Testis (tissue), 2 donors: ENCODE results near the gene HOMER2.

Source experiments
- POLR2A ChIP-seq: fragments of 450-650 bp; IDR thresholded peaks from one replicate; pipeline ENCODE4 v1.6.1; 2017; ENCODE audit warnings: antibody characterized with exemption, mild to moderate bottlenecking, moderate library complexity
- TF ChIP-seq, protein P1 (sequence below), 3 experiments: fragments of 450-650 bp in 2 of 3; fragments of 200-600 bp in 1 of 3; sonication (generic) in 1 of 3; IDR thresholded peaks; one replicate each; pipeline ENCODE4 v1.5.1; 2016 to 2019; ENCODE audit warnings: antibody characterized with exemption in 3 of 3, mild to moderate bottlenecking in 2 of 3, moderate library complexity in 1 of 3

DNA sequence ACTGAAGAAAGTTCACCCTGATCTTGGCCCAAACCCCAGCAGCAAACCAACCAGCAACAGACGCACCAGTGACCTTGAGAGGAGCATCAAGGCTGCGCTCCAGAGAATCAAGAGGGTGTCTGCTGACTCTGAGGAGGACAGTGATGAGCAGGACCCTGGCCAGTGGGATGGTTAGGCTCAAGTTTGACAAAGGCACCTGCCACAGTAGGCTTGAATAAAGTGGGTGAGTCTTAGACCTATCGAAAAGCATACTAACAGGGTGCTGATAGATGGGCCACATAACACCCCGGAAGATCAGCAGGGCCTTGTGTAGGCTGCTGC is 119.2 kb downstream of the HOMER2 start:
- TF ChIP-seq, protein P1, sequence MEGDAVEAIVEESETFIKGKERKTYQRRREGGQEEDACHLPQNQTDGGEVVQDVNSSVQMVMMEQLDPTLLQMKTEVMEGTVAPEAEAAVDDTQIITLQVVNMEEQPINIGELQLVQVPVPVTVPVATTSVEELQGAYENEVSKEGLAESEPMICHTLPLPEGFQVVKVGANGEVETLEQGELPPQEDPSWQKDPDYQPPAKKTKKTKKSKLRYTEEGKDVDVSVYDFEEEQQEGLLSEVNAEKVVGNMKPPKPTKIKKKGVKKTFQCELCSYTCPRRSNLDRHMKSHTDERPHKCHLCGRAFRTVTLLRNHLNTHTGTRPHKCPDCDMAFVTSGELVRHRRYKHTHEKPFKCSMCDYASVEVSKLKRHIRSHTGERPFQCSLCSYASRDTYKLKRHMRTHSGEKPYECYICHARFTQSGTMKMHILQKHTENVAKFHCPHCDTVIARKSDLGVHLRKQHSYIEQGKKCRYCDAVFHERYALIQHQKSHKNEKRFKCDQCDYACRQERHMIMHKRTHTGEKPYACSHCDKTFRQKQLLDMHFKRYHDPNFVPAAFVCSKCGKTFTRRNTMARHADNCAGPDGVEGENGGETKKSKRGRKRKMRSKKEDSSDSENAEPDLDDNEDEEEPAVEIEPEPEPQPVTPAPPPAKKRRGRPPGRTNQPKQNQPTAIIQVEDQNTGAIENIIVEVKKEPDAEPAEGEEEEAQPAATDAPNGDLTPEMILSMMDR (IDR thresholded peaks at IDR 0.05) = no peak
- no peak for TF ChIP-seq POLR2A
